Thyroid gland (tissue), 4 donors: ENCODE measurements around the gene OLFM2.

ENCODE experiments used
- POLR2A ChIP-seq, 2 donors: fragments of 450-650 bp; IDR thresholded peaks; one replicate each; pipeline ENCODE4 v1.6.1; 2017; ENCODE audit warnings: antibody characterized with exemption in 2 of 2, mild to moderate bottlenecking in 2 of 2, moderate library complexity in 1 of 2
- TF ChIP-seq, protein P1 (sequence below), 6 experiments: fragments of 200-600 bp in 3 of 6; fragments of 450-650 bp in 3 of 6; sonication (generic) in 3 of 6; IDR thresholded peaks; one replicate each; pipeline ENCODE4 v1.5.1; 2016 to 2019; ENCODE audit warnings: antibody characterized with exemption in 6 of 6, mild to moderate bottlenecking in 2 of 6, inconsistent platforms in 1 of 6, moderate library complexity in 1 of 6

DNA sequence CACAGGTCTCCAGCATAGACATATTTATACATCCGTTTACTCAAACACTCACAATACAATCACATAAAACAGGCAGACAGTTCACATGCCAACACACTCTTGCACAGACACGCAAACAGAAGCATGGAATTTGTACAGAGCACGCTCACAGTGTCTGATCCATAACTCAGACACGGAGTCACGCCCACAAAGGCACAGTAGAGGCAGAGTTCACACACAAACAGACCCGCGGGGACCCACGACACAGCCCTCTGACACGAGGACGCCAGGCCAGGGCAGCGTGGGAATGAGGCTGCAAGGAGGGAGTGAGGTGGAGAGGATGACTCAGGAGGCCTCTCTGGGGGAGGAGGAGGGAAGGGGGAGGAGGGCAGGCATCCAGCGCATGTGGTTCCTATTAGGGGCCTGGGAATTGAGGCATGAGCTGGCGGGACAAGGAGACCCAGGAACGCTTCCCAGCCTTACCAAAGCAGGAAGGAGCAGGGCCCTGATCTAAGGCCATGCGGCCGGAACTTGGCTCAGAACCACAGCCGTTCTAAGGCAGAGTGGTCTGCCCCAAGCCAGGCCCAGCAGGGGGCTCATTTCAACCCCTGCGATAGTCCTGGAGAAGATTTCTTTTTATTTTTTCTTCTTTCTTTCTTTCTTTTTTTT, 9.1 kb upstream of the OLFM2 start:
- TF ChIP-seq, protein P1, sequence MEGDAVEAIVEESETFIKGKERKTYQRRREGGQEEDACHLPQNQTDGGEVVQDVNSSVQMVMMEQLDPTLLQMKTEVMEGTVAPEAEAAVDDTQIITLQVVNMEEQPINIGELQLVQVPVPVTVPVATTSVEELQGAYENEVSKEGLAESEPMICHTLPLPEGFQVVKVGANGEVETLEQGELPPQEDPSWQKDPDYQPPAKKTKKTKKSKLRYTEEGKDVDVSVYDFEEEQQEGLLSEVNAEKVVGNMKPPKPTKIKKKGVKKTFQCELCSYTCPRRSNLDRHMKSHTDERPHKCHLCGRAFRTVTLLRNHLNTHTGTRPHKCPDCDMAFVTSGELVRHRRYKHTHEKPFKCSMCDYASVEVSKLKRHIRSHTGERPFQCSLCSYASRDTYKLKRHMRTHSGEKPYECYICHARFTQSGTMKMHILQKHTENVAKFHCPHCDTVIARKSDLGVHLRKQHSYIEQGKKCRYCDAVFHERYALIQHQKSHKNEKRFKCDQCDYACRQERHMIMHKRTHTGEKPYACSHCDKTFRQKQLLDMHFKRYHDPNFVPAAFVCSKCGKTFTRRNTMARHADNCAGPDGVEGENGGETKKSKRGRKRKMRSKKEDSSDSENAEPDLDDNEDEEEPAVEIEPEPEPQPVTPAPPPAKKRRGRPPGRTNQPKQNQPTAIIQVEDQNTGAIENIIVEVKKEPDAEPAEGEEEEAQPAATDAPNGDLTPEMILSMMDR (IDR thresholded peaks at IDR 0.05) = no peak
- no peak for TF ChIP-seq POLR2A (IDR thresholded peaks at IDR 0.05)
